ENCODE measurements around the gene LMO1.

Gene LMO1

GRCh38 chr11:8263769-8264410 is at the start of gene LMO1:
LMO1 (minus strand) TSS chr11:8263878; CDS start chr11:8263362, 516 bp downstream.
- DNase-seq (ENCODE audit: low read depth in 2 of 2, low spot score in 1 of 2): peak; percentile 18 to 48

DNA sequence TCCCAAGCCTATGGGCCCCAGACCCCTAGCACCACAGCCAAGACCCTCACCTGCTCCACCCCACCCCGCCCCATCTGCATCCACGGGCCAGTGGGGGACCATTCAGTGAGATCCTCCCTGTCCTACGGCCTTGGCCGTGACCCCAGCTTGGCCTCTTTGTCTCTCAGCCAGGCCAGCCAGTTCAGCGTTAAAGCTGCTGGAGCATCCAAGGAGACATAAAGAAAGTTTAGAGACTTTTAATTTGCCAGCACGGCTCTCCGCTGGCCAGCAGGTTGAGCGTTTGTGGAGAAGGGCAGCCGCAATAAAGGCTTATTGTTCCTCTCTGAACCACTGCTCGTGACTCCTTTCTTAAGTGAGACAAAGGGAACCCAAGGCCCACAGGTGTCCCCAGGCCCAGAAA is 49.3 kb upstream of the LMO1 start:
- no peak for DNase-seq (ENCODE audit: low read depth in 2 of 2, low spot score in 1 of 2)

GRCh38 chr11:8311366-8311765 is 47.7 kb upstream of the LMO1 start:
- DNase-seq (ENCODE audit: low read depth in 2 of 2, low spot score in 1 of 2): no peak

- no peak for DNase-seq (ENCODE audit: low read depth in 2 of 2, low spot score in 1 of 2)
Observed at GRCh38 chr11:8310743-8311298, 47.1 kb upstream of the LMO1 start.

DNA sequence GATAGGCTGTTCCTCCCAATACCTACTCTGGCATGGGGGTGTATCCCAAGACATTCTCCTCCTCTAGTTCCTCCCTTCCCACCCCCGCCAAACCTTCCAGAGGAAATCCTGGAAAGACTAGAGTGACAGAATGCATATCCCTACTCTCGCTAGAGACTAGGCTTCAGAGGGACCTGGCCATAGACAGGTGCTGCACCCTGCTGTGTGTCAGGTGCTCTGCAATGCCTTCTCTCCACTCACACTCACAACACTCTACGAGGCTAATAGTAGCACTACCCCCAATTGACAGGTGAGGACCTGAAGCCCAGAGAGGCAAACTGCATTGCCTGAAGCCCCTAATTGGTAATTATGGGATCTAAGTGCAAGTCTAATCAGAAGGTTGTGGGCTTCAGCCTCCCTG is 46.2 kb upstream of the LMO1 start:
- DNase-seq (ENCODE audit: low read depth in 2 of 2, low spot score in 1 of 2): no peak

- no peak for DNase-seq (ENCODE audit: low read depth in 2 of 2, low spot score in 1 of 2)
Observed at GRCh38 chr11:8309311-8309710, 45.6 kb upstream of the LMO1 start.

GRCh38 chr11:8307601-8308000 is 43.9 kb upstream of the LMO1 start:
- no peak for DNase-seq (ENCODE audit: low read depth in 2 of 2, low spot score in 1 of 2)

DNA sequence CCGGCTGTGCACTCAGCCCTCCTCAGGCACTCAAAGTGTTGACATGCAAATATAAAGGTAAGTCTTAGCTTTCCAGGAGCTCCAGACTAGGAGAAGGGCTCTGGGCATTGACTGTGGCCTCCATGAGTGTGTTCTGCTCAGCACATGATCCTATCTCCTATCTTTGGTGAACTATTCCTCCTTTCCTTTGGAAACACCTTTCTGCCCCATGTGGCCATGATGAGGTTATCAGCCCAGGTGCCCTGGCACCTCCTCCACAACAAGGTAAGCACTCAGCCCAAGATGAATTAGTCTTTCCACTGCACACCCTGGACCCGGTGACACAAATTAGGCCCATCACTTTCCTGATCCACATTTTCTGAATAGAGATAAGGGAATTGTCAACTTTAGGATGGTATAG is 37.9 kb upstream of the LMO1 start:
- no peak for DNase-seq (ENCODE audit: low read depth in 2 of 2, low spot score in 1 of 2)

DNA sequence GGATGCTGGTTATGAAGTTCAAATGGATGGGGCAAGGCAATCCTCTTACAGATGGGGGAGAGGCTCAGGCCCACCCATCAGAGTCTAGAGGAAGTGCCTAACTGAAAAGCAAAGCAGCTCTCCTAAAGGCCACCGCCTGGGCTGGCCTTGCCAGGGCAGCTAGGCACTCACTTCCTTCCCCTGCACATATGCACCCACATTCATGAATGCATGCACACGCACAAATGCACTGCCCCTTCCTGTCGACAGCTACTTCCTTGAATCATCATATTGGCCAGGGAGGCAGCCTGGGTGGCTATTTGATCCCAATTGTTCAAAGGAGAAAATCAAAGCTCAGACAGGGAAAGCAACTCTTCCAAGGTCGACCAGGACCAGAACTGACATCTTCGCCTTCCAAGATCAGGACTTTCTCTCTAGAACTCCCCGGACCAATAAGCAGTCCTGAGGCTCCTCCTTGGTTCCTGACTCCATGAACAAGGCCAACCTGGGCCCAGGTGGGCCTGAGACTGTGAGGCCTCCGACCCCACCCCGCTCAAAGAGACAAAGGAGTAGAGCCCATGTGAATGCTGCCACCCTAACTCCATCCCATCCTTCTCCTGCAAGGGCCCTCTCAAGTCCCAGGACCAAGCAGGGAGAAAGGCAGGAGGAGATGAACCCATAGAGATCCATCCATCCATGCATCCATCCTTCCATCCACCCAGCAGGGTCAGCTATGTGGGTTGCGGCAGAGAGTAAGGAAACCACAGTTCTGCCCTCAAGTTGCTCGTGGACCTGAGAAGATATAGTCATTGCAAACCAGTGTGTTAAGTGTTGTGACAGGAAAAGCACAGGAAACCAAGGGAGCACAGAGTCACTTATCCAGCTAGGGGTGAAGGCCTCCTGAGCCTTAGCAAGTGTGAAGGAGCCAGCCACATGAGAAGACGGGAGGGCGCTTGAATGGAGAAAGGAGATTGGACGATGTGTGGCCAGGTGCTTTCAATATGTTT is 35.4 kb upstream of the LMO1 start:
- no peak for DNase-seq (ENCODE audit: low read depth in 2 of 2, low spot score in 1 of 2)

- DNase-seq (ENCODE audit: low read depth in 2 of 2, low spot score in 1 of 2): no peak
Observed at GRCh38 chr11:8297781-8298440, 34.2 kb upstream of the LMO1 start.

- DNase-seq (ENCODE audit: low read depth in 2 of 2, low spot score in 1 of 2): no peak
Observed at GRCh38 chr11:8296872-8297271, 33.2 kb upstream of the LMO1 start.

GRCh38 chr11:8296038-8296649 is 32.5 kb upstream of the LMO1 start:
- no peak for DNase-seq (ENCODE audit: low read depth in 2 of 2, low spot score in 1 of 2)

GRCh38 chr11:8294251-8294935 is 30.7 kb upstream of the LMO1 start:
- DNase-seq (ENCODE audit: low read depth in 2 of 2, low spot score in 1 of 2): no peak

DNA sequence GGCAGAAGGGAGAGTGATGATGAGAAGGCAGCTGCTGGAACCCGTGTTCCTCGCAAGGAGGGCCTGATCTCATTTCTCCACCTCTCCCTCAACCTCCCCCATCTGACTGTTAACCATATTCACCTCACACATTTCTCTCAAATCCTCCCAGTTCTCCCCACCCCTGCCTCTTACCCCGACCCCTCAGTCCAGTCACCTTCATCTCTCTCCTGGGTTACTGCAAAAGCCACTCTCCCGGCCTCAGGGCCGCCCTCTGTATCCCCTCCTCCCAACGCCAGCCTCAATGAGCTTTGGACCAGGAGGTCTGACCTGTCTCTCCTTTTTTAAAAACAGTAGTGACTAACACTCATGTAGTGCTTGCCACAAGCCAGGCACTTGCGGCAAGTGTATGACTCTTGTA is 29.5 kb upstream of the LMO1 start:
- DNase-seq (ENCODE audit: low read depth in 2 of 2, low spot score in 1 of 2): no peak

GRCh38 chr11:8292351-8292750 is 28.7 kb upstream of the LMO1 start:
- no peak for DNase-seq (ENCODE audit: low read depth in 2 of 2, low spot score in 1 of 2)

GRCh38 chr11:8291421-8292350 is 28.0 kb upstream of the LMO1 start:
- no peak for DNase-seq (ENCODE audit: low read depth in 2 of 2, low spot score in 1 of 2)

DNA sequence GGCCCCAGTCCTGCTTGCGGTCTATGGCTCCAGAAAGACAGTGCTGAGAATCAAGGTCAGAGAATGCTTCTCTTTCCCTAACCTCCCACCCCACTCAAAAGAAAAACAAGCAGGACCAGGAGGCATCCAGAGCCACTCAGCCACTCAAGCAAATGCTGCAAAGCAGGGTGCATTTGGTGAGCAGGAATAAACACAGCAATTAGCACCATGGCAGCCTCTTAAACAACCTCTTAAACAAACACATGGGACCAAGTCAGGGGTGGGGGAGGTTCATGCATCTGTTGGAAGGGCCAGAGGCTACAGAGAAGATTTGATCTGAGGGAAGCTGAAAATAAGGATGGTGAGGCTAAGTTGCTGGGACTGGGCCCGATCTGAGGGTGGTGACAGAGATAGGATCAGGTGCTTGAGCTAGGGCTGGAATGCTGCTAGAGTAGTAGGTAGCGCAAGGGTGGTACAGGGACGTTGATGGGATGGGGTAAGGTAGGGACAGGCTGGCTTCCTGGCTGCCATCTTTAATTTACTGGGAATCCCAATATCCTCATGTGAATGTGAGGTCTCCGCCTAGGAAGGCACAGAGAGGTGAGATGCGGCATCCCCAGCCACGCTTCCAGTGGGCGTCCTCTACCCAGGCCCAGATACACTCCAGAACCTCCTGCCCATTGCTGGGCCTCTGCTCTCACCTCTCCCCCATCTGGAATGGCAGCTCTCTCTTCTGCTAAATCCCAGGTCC is 26.6 kb upstream of the LMO1 start:
- no peak for DNase-seq (ENCODE audit: low read depth in 2 of 2, low spot score in 1 of 2)

DNA sequence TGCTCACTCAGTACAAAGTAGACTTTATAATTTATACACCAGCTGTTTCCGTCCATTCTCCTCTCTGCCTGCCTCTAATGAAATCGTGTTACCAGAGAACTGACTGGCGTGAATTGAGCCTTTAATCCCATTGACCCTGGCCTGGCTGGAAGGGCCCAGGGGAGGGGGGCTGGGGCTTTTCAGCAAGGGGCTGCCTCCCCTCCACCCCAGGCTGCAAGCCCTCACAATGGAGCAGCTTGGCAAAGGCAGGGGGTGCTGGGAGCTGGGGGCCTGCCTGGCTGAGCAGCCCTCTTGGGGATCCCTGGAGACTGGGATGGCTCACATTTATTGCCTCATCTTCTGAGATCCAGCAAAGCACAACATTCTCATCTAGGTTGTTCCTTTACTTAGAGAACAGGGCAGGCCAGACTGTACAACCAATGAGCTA is 25.8 kb upstream of the LMO1 start:
- no peak for DNase-seq (ENCODE audit: low read depth in 2 of 2, low spot score in 1 of 2)

Data from stimulated activated CD8-positive, alpha-beta memory T cell treated with anti-CD3 and anti-CD28 coated beads, Interleukin-4, amount 100 ng/mL, for 4 hours (primary cell).